ENCODE measurements around the gene RWDD3. TPM values are rescaled to one million over a fixed set of nuclear protein-coding genes. Genes with fewer than 3 reads are reported as not detected.

RWDD3 gene
- total RNA-seq, 2 experiments from 2014 or later = 10.8 to 13.9 TPM

GRCh38 chr1:95262913-95263312 lies 28.9 kb downstream of the RWDD3 start:
- CTCF ChIA-PET = no interaction called here
- POLR2A ChIA-PET = no interaction called here

GRCh38 chr1:95263450-95263849 lies 29.4 kb downstream of the RWDD3 start:
- ChIA-PET POLR2A (no interaction called here), CTCF (no interaction called here)
- intact Hi-C loops (cut with micrococcal nuclease) = no loop called here

More at GRCh38 chr1:95262913-95263312, 28.9 kb downstream of the RWDD3 start:
- no peak overlapping the region for H3K27ac Mint-ChIP-seq
- H3K27me3 Mint-ChIP-seq = peaks cover 3% of the 10 kb centered on the region
- H3K36me3 Mint-ChIP-seq = no peaks in the 10 kb centered on the region
- intact Hi-C loops (cut with micrococcal nuclease) = no loop called here
- no peak overlapping the region for H3K4me3 Mint-ChIP-seq
- no peaks in the 10 kb centered on the region for H3K9me3 Mint-ChIP-seq
- H3K4me1 Mint-ChIP-seq (ENCODE audit: low read depth) = no peaks in the 10 kb centered on the region
- no peak for DNase-seq

GRCh38 chr1:95265106-95265505 lies 31.1 kb downstream of the RWDD3 start:
- CTCF ChIA-PET = no interaction called here

More at GRCh38 chr1:95263450-95263849, 29.4 kb downstream of the RWDD3 start:
- Mint-ChIP-seq H3K9me3 (no peaks in the 10 kb centered on the region), H3K36me3 (no peaks in the 10 kb centered on the region), H3K4me3 (no peak overlapping the region), H3K4me1 (ENCODE audit: low read depth) (no peaks in the 10 kb centered on the region), H3K27ac (no peak overlapping the region), H3K27me3 (peaks cover 3% of the 10 kb centered on the region)
- DNase-seq = no peak

GRCh38 chr1:95276429-95276828 lies 42.4 kb downstream of the RWDD3 start:
- intact Hi-C loops (cut with micrococcal nuclease) = no loop called here
- POLR2A ChIA-PET = interaction anchor here (0.6 kb wide), 1 partner anchor 144 kb away, joined by 4 read pairs; no protein-coding TSS in a partner anchor
- Mint-ChIP-seq H3K27me3 (peaks cover 1% of the 10 kb centered on the region), H3K9me3 (peaks cover 13% of the 10 kb centered on the region), H3K27ac (no peak overlapping the region), H3K4me1 (ENCODE audit: low read depth) (no peaks in the 10 kb centered on the region), H3K4me3 (no peak overlapping the region), H3K36me3 (no peaks in the 10 kb centered on the region)
- CTCF ChIA-PET = no interaction called here
- no peak for DNase-seq

More at GRCh38 chr1:95265106-95265505, 31.1 kb downstream of the RWDD3 start:
- H3K9me3 Mint-ChIP-seq = no peaks in the 10 kb centered on the region
- POLR2A ChIA-PET = no interaction called here
- no peaks in the 10 kb centered on the region for H3K4me1 Mint-ChIP-seq (ENCODE audit: low read depth)
- no peak overlapping the region for H3K27ac Mint-ChIP-seq
- no peaks in the 10 kb centered on the region for H3K36me3 Mint-ChIP-seq
- H3K27me3 Mint-ChIP-seq = peaks cover 3% of the 10 kb centered on the region
- intact Hi-C loops (cut with micrococcal nuclease) = no loop called here
- no peak for DNase-seq
- no peak overlapping the region for H3K4me3 Mint-ChIP-seq

- no peaks in the 10 kb centered on the region for H3K4me1 Mint-ChIP-seq (ENCODE audit: low read depth)
- no peaks in the 10 kb centered on the region for H3K27me3 Mint-ChIP-seq
- CTCF ChIA-PET = no interaction called here
- no peaks in the 10 kb centered on the region for H3K36me3 Mint-ChIP-seq
- POLR2A ChIA-PET = no interaction called here
- H3K27ac Mint-ChIP-seq = no peak overlapping the region
- no peak overlapping the region for H3K4me3 Mint-ChIP-seq
- DNase-seq = no peak
- no peaks in the 10 kb centered on the region for H3K9me3 Mint-ChIP-seq
- intact Hi-C loops (cut with micrococcal nuclease) = no loop called here
Observed at GRCh38 chr1:95278173-95279006, 44.4 kb downstream of the RWDD3 start.

- ChIA-PET POLR2A (interaction anchor here (0.6 kb wide), 1 partner anchor 301 kb away, joined by 3 read pairs; no protein-coding TSS in a partner anchor), CTCF (no interaction called here)
- Mint-ChIP-seq H3K4me3 (no peak overlapping the region), H3K27ac (no peak overlapping the region), H3K27me3 (no peaks in the 10 kb centered on the region), H3K36me3 (no peaks in the 10 kb centered on the region), H3K9me3 (no peaks in the 10 kb centered on the region), H3K4me1 (ENCODE audit: low read depth) (no peaks in the 10 kb centered on the region)
- intact Hi-C loops (cut with micrococcal nuclease) = no loop called here
- no peak for DNase-seq
Observed at GRCh38 chr1:95281781-95282517, 47.9 kb downstream of the RWDD3 start.

- Mint-ChIP-seq H3K36me3 (no peaks in the 10 kb centered on the region), H3K4me3 (no peak overlapping the region), H3K4me1 (ENCODE audit: low read depth) (no peaks in the 10 kb centered on the region), H3K27me3 (no peaks in the 10 kb centered on the region), H3K27ac (no peak overlapping the region), H3K9me3 (no peaks in the 10 kb centered on the region)
- intact Hi-C loops (cut with micrococcal nuclease) = no loop called here
- no peak for DNase-seq
- POLR2A ChIA-PET = no interaction called here
- CTCF ChIA-PET = no interaction called here
Observed at GRCh38 chr1:95282518-95282895, 48.5 kb downstream of the RWDD3 start.

- intact Hi-C loops (cut with micrococcal nuclease) = no loop called here
- no peak for DNase-seq
- H3K36me3 Mint-ChIP-seq = no peaks in the 10 kb centered on the region
- no peak overlapping the region for H3K4me3 Mint-ChIP-seq
- ChIA-PET POLR2A (no interaction called here), CTCF (interaction anchor here (1.3 kb wide), 1 partner anchor 51 kb away, joined by 3 read pairs; the partner anchor contains the start of gene RWDD3)
- H3K27me3 Mint-ChIP-seq = peaks cover 1% of the 10 kb centered on the region
- no peaks in the 10 kb centered on the region for H3K9me3 Mint-ChIP-seq
- no peak overlapping the region for H3K27ac Mint-ChIP-seq
- no peaks in the 10 kb centered on the region for H3K4me1 Mint-ChIP-seq (ENCODE audit: low read depth)
Observed at GRCh38 chr1:95284420-95284819, 50.4 kb downstream of the RWDD3 start.

- no peak for DNase-seq
- Mint-ChIP-seq H3K27me3 (peaks cover 1% of the 10 kb centered on the region), H3K4me3 (no peak overlapping the region), H3K9me3 (no peaks in the 10 kb centered on the region), H3K36me3 (no peaks in the 10 kb centered on the region), H3K4me1 (ENCODE audit: low read depth) (no peaks in the 10 kb centered on the region), H3K27ac (no peak overlapping the region)
- CTCF ChIA-PET = no interaction called here
- POLR2A ChIA-PET = no interaction called here
- intact Hi-C loops (cut with micrococcal nuclease) = no loop called here
Observed at GRCh38 chr1:95286479-95286878, 52.5 kb downstream of the RWDD3 start.

- Mint-ChIP-seq H3K4me3 (no peak overlapping the region), H3K9me3 (no peaks in the 10 kb centered on the region), H3K27ac (no peak overlapping the region), H3K4me1 (ENCODE audit: low read depth) (no peaks in the 10 kb centered on the region), H3K27me3 (peaks cover 1% of the 10 kb centered on the region), H3K36me3 (no peaks in the 10 kb centered on the region)
- intact Hi-C loops (cut with micrococcal nuclease) = no loop called here
- POLR2A ChIA-PET = no interaction called here
- no peak for DNase-seq
- CTCF ChIA-PET = no interaction called here
Observed at GRCh38 chr1:95287081-95287480, 53.1 kb downstream of the RWDD3 start.

GRCh38 chr1:95287825-95288224 lies 53.8 kb downstream of the RWDD3 start:
- DNase-seq = no peak
- H3K4me3 Mint-ChIP-seq = no peak overlapping the region
- intact Hi-C loops (cut with micrococcal nuclease) = no loop called here
- no peaks in the 10 kb centered on the region for H3K36me3 Mint-ChIP-seq
- ChIA-PET POLR2A (no interaction called here), CTCF (no interaction called here)
- H3K4me1 Mint-ChIP-seq (ENCODE audit: low read depth) = no peaks in the 10 kb centered on the region
- peaks cover 1% of the 10 kb centered on the region for H3K27me3 Mint-ChIP-seq
- no peak overlapping the region for H3K27ac Mint-ChIP-seq
- H3K9me3 Mint-ChIP-seq = no peaks in the 10 kb centered on the region
